ENCODE measurements around the gene CLSTN2. TPM values are rescaled to one million over a fixed set of nuclear protein-coding genes. Genes with fewer than 3 reads are reported as not detected.

The CLSTN2 gene
- total RNA-seq, 1 experiment from 2014 or later = 0.68 TPM

DNA sequence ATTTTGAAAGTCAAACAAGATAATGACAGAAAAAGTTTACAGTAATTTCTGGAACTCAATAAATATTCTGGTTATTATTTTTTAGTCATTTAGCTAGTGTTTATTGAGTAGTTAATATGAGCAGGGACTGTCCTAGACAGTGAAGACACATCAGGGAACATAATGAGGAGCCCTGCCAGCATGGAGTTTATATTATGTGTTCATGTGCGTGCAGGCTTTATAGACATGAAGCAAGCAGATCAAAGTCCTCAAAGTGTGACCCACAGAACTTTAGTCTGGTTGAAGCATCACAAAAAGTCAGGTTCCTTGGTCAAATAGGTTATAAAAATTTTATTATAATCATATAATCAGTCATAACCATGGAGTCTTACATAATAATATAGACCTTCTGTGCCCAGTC, 289.3 kb downstream of the CLSTN2 start:
- H3K18ac ChIP-seq (ENCODE audit: insufficient read length, low read depth, low read length) = no peak overlapping the region
- H3K4ac ChIP-seq (ENCODE audit: low read depth, low read length) = no peak overlapping the region
- H3K36me3 Mint-ChIP-seq (ENCODE audit: insufficient read depth in 1 of 3, low read depth in 3 of 3) = peaks cover 13 to 18% (median 17%) of the 10 kb centered on the region in 3 experiments
- no peak overlapping the region for H2BK12ac ChIP-seq (ENCODE audit: insufficient read length, low read depth, low read length)
- WGBS (ENCODE audit: extremely low coverage, insufficient read length, low lambda C conversion rate) = no CpG with 5 or more reads among the region's 1 CpG
- H2AFZ ChIP-seq (ENCODE audit: low read length) = no peak overlapping the region
- no peak overlapping the region for H3K4me3 Mint-ChIP-seq
- H2BK20ac ChIP-seq (ENCODE audit: low read depth, low read length, poor library complexity, severe bottlenecking) = no peak overlapping the region
- no peaks in the 10 kb centered on the region for H3K23me2 ChIP-seq (ENCODE audit: insufficient read length, low read depth, low read length, poor library complexity, severe bottlenecking)
- H3K79me1 ChIP-seq (ENCODE audit: insufficient read depth, low read depth, low read length, poor library complexity, severe bottlenecking) = no peaks in the 10 kb centered on the region
- no peaks in the 10 kb centered on the region for H3K4me1 ChIP-seq (ENCODE audit: insufficient read depth, low read length)
- H4K91ac ChIP-seq (ENCODE audit: insufficient read length, low read depth, low read length) = no peak overlapping the region
- H4K5ac ChIP-seq (ENCODE audit: insufficient read length, low read depth, low read length) = no peak overlapping the region
- H3K27ac Mint-ChIP-seq = no peak overlapping the region
- TF ChIP-seq, protein P1, sequence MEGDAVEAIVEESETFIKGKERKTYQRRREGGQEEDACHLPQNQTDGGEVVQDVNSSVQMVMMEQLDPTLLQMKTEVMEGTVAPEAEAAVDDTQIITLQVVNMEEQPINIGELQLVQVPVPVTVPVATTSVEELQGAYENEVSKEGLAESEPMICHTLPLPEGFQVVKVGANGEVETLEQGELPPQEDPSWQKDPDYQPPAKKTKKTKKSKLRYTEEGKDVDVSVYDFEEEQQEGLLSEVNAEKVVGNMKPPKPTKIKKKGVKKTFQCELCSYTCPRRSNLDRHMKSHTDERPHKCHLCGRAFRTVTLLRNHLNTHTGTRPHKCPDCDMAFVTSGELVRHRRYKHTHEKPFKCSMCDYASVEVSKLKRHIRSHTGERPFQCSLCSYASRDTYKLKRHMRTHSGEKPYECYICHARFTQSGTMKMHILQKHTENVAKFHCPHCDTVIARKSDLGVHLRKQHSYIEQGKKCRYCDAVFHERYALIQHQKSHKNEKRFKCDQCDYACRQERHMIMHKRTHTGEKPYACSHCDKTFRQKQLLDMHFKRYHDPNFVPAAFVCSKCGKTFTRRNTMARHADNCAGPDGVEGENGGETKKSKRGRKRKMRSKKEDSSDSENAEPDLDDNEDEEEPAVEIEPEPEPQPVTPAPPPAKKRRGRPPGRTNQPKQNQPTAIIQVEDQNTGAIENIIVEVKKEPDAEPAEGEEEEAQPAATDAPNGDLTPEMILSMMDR (conservative IDR thresholded peaks at IDR 0.05) = no peak
- H3K4me2 ChIP-seq (ENCODE audit: insufficient read depth, insufficient read length, low read length) = no peak overlapping the region
- H3K9ac ChIP-seq (ENCODE audit: extremely low read depth, insufficient read length, low read length) = no peak overlapping the region
- H3K27me3 Mint-ChIP-seq (ENCODE audit: low read depth) = peaks cover 1% of the 10 kb centered on the region; the same call in 1 of the 2 replicates
- no peaks in the 10 kb centered on the region for H3K79me2 ChIP-seq (ENCODE audit: insufficient read depth, low read length)
- H3K14ac ChIP-seq (ENCODE audit: insufficient read depth, low read length) = no peak overlapping the region
- no peak overlapping the region for H2BK120ac ChIP-seq (ENCODE audit: low read depth, low read length, poor library complexity, severe bottlenecking)
- no peaks in the 10 kb centered on the region for H4K20me1 ChIP-seq (ENCODE audit: control insufficient read depth, insufficient read depth, insufficient read length)
- H2AK5ac ChIP-seq (ENCODE audit: insufficient read length, low read length) = no peak overlapping the region
- no peak overlapping the region for H4K8ac ChIP-seq (replicated peaks; ENCODE audit: insufficient read length, low read depth, low read length)
- DNase-seq = no peak
- H3K27me3 ChIP-seq (ENCODE audit: insufficient read depth, low read length) = no peaks in the 10 kb centered on the region
- H2BK15ac ChIP-seq (ENCODE audit: low read depth, low read length) = no peak overlapping the region
- peaks cover 0 to 7% of the 10 kb centered on the region in 2 experiments; a peak in 3 of 4 replicates for H3K4me1 Mint-ChIP-seq
- H3K27ac ChIP-seq (ENCODE audit: insufficient read length, low read depth, low read length) = no peak overlapping the region
- H3K9me3 Mint-ChIP-seq = peaks cover 12 to 23% of the 10 kb centered on the region in 2 experiments
- H2BK5ac ChIP-seq (ENCODE audit: insufficient read length, low read length) = no peak overlapping the region
- H3K23ac ChIP-seq (ENCODE audit: insufficient read length, low read depth, low read length) = no peak overlapping the region
- no peak overlapping the region for H3K56ac ChIP-seq (ENCODE audit: insufficient read length, low read depth, low read length)
- H3K9me3 ChIP-seq (ENCODE audit: control insufficient read depth, low read depth, low read length) = peaks cover 4% of the 10 kb centered on the region
- no peak overlapping the region for H3T11ph ChIP-seq (ENCODE audit: low read length)

All from H9 (cell line).